Measurements from ENCODE around the gene TUBGCP6.
A peak's percentile ranks its signal among the peaks of the same experiment; 100 is the strongest.
"Not testable (repeated sequence)": the region's sequence is repeated elsewhere in the genome, so short reads cannot be mapped to it uniquely, and the experiment has no call there.

Gene TUBGCP6

DNA sequence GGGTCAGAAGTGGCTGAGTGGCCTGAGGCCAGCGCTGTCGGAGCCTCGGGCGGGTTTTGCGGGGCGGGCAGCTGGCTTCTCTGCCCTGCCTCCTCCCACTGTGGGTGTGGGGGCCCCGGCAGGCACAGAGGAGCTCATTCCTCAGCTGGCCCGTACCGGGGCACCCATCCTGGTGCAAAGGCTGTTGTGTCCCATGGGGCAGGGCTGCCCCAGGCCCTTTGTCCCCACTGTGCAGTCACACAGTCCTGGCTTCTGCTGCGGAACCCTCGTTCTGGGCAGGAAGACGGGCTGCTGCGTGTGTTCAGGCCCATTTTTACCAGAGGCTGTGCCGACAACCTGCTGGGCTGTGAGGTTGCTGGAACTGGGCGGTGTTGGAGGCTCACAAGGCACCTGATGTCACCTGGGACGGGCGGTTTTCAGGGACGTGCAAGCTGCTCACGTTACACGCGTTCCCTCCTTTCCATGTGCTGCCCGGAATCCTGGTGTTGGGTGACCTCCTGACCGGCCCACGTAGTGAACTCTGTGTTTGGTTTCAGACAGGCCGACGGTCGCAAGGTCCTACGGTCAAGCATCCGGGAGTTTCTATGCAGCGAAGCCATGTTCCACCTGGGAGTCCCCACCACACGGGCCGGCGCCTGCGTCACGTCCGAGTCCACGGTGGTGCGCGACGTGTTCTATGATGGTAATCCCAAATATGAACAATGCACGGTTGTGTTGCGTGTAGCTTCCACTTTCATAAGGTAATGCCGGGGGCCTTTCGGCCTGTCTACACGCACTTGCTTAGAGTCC lies 38.8 kb downstream of the TUBGCP6 start:
- H3K27ac Mint-ChIP-seq: peak overlapping the region in 1 of 2 donors; percentile 12
- ATAC-seq (no peak), DNase-seq (no peak)
- H3K4me1 Mint-ChIP-seq: peaks cover 38% of the 10 kb centered on the region
- no peak overlapping the region for H3K4me3 Mint-ChIP-seq
- H3K27me3 Mint-ChIP-seq: no peaks in the 10 kb centered on the region
- no peaks in the 10 kb centered on the region for H3K9me3 Mint-ChIP-seq

GRCh38 chr22:50204998-50205397 lies 39.8 kb downstream of the TUBGCP6 start:
- DNase-seq, H3K27ac Mint-ChIP-seq, ATAC-seq, H3K9me3 Mint-ChIP-seq, H3K4me3 Mint-ChIP-seq, H3K27me3 Mint-ChIP-seq: not testable (repeated sequence)
- H3K4me1 Mint-ChIP-seq: peaks cover 37% of the 10 kb centered on the region

DNA sequence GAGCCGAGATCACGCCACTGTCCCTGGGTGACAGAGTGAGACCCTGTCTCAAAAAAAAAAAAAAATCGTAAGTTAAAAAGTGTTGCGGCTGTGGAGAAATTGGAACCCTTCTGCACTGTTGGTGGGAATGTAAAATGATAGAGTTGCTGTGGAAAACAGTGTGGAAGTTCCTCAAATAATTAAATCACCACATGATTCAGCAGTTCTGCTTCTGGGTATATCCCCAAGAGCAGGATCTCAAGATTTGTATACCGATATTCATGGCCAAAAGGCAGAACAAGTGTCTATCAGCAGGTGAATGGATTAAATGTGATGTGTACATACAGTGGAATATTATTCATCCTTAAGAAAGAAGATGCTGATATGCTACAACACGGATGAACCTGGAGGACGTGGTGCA lies 40.3 kb downstream of the TUBGCP6 start:
- H3K4me1 Mint-ChIP-seq: peaks cover 37% of the 10 kb centered on the region

GRCh38 chr22:50203288-50203687 lies 41.5 kb downstream of the TUBGCP6 start:
- ATAC-seq: no peak
- DNase-seq: no peak
- no peak overlapping the region for H3K4me3 Mint-ChIP-seq
- H3K27me3 Mint-ChIP-seq: no peaks in the 10 kb centered on the region
- peaks cover 40% of the 10 kb centered on the region for H3K4me1 Mint-ChIP-seq
- no peak overlapping the region for H3K27ac Mint-ChIP-seq
- no peaks in the 10 kb centered on the region for H3K9me3 Mint-ChIP-seq

More for the DNA sequence above, 40.3 kb downstream of the TUBGCP6 start:
- ATAC-seq (no peak), DNase-seq (no peak)
- no peak overlapping the region for H3K4me3 Mint-ChIP-seq
- H3K9me3 Mint-ChIP-seq: no peaks in the 10 kb centered on the region
- H3K27ac Mint-ChIP-seq: peak overlapping the region in 1 of 2 donors; percentile 12
- H3K27me3 Mint-ChIP-seq: no peaks in the 10 kb centered on the region

DNA sequence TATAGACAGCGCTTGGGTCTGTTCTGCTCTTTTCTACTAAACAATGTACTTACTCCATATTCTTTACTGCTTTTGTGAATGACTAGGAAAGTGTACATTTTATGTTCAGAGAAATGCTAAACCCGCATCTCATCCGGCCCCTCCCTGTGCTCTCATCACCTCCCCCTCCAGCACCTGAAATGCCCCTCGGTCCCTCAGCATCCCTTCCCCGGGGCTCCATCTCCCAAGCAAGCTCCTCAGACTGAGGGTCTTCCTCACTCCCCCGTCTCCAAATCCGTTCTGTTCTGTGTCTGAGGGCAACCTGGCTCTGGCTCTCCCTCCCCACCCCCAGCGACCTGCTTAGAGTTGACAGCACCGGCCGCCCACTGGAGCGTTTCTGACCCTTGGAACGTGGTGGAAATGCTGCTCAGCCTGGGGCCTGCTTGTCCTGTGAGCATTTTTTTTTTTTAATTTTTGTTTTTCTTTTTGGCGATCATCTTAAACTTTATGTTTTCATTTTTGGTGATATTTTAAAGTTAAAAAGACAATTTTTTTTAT lies 42.6 kb downstream of the TUBGCP6 start:
- H3K4me1 Mint-ChIP-seq: peaks cover 40% of the 10 kb centered on the region
- ATAC-seq (no peak), DNase-seq (no peak)
- peak overlapping the region; percentile 79 to 82 for H3K4me3 Mint-ChIP-seq
- H3K27me3 Mint-ChIP-seq: no peaks in the 10 kb centered on the region
- no peaks in the 10 kb centered on the region for H3K9me3 Mint-ChIP-seq
- H3K27ac Mint-ChIP-seq: peak overlapping the region in 1 of 2 donors; percentile 83

- Mint-ChIP-seq H3K4me1 (peaks cover 37% of the 10 kb centered on the region), H3K9me3 (no peaks in the 10 kb centered on the region), H3K27me3 (no peaks in the 10 kb centered on the region), H3K4me3 (peak overlapping the region; percentile 79 to 82), H3K27ac (peak overlapping the region in 1 of 2 donors; percentile 83)
- ATAC-seq (peak; percentile 49), DNase-seq (no peak)
These were observed 43.4 kb downstream of the TUBGCP6 start for GRCh38 chr22:50201191-50202129.

DNA sequence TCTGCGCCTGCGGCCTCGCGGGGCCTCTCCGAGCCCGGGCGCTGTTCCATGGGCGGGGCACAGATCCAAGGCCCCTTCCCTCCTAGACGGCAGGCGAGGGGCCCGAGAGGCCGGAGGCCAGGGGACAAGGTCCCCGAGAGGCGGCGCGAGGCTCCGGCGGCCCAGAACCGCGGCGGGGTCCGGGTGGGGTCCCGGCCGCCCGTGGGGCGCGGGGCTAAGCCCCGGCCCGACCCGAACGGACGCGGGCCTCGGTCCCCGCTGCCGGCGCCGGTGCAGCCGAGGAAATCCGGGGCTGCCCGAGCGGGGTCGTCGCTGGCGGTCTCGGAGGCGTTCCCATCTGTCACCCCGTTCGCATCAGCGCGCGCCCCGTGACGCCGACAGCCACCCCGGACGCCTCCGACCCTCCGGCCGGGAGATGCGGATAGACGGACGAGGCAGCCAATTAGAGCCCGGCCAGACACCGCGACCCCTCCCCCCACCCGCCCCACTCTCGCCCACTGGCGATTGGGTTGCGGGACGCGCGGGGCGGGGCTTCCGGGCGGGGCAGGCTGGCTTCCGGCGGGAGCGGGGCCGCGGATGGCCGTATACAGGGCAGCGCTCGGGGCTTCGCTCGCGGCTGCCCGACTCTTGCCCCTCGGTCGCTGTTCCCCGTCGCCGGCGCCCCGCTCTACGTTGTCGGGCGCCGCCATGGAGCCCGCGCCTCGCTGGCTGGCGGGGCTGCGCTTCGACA lies 44.2 kb downstream of the TUBGCP6 start, which contains the start of gene SELENOO:
Gene SELENOO, plus strand, starts transcription at position 551 of the 730 bp plus-strand sequence. Its CDS starts 26 bp downstream, at position 577.
- H3K4me1 Mint-ChIP-seq: peaks cover 34% of the 10 kb centered on the region
- DNase-seq (peak; percentile 89 to 94), ATAC-seq (peak; percentile 88)
- no peaks in the 10 kb centered on the region for H3K9me3 Mint-ChIP-seq
- peak within 1 kb of the TSS; percentile 79 to 87 for H3K4me3 Mint-ChIP-seq
- peak within 1 kb of the TSS in 1 of 2 donors; percentile 71 for H3K27ac Mint-ChIP-seq
- H3K27me3 Mint-ChIP-seq: no peaks in the 10 kb centered on the region

DNA sequence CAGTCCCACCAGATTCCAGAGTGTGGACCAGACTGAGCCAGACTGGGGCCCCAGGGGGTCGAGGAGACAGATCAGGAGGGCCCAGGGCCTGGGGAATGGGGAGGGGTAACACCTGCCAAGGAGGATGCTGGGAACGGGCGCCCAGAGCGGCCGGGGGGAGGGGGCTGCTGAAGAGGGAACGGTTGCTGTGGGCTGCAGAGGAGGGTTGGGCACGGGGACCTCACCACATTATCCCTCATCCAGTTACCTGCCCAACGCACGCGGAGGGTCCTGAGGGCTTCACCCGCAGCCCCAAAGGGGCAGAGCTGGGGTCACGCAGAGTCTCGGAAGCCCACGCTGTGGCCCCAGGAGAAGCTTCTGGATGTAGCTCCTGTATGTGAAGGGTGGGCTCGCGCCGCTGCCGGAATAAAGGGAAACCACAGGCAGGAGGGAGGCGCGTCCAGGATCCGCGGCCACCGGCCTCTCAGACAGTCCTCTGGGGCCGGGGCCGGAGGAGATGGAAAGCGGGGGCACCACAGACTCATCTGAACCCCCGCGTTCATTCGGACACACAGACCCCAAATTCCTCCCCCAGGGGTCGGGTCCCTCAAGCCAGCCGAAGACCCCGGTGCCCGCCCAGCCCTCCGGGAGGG lies 44.9 kb downstream of the TUBGCP6 start:
- peak; percentile 3 for ATAC-seq
- no peaks in the 10 kb centered on the region for H3K9me3 Mint-ChIP-seq
- H3K27ac Mint-ChIP-seq: peak overlapping the region in 1 of 2 donors; percentile 71
- H3K4me1 Mint-ChIP-seq: peaks cover 40% of the 10 kb centered on the region
- no peaks in the 10 kb centered on the region for H3K27me3 Mint-ChIP-seq
- peak overlapping the region; percentile 78 to 87 for H3K4me3 Mint-ChIP-seq
- no peak for DNase-seq

GRCh38 chr22:50199251-50199721 lies 45.5 kb downstream of the TUBGCP6 start:
- DNase-seq: no peak
- Mint-ChIP-seq H3K4me1 (peaks cover 43% of the 10 kb centered on the region), H3K4me3 (peak overlapping the region; percentile 78 to 87), H3K27ac (peak overlapping the region in 1 of 2 donors; percentile 34), H3K9me3 (no peaks in the 10 kb centered on the region), H3K27me3 (no peaks in the 10 kb centered on the region)
- ATAC-seq: no peak

- DNase-seq (no peak), ATAC-seq (no peak)
- Mint-ChIP-seq H3K4me3 (no peak overlapping the region), H3K27me3 (no peaks in the 10 kb centered on the region), H3K27ac (peak overlapping the region in 1 of 2 donors; percentile 6), H3K4me1 (peaks cover 44% of the 10 kb centered on the region), H3K9me3 (no peaks in the 10 kb centered on the region)
These were observed 46.2 kb downstream of the TUBGCP6 start for GRCh38 chr22:50198624-50199017.

GRCh38 chr22:50197856-50198623 lies 46.8 kb downstream of the TUBGCP6 start:
- H3K27me3 Mint-ChIP-seq: no peaks in the 10 kb centered on the region
- H3K27ac Mint-ChIP-seq: no peak overlapping the region
- H3K9me3 Mint-ChIP-seq: no peaks in the 10 kb centered on the region
- peaks cover 49% of the 10 kb centered on the region for H3K4me1 Mint-ChIP-seq
- no peak for ATAC-seq
- no peak overlapping the region for H3K4me3 Mint-ChIP-seq
- no peak for DNase-seq

DNA sequence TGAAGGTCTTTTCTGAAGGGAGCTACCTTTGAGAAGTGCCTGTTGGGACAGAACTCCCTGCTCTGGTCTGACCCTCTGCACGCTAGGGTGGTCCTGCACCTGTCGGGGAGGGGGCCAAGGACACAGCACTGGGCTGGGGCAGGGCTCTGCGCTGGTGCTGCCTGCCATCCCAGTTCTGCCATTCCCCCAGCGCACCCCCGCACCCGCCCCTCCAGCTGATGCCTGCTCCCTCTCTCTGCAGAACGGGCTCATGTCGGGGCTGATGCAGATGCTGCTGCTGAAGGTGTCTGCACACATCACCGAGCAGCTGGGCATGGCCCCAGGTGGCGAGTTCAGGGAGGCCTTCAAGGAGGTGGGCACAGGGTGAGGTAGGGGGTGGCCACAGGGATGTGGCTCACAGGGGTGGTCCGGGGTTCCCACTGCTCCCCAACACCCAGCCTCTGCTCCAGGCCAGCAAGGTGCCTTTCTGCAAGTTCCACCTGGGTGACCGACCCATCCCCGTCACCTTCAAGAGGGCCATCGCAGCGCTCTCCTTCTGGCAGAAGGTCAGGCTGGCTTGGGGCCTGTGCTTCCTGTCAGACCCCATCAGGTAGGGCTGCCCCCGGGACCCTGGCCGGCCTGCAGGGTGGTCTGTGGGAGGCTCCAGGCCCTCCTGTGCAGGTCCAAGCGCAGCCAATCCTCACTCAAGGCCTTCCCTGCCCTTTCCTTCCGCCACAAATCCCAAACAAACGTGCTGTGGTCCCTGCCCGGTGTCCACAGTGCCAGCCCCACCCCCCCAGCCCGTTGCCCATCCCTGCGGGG lies 47.6 kb downstream of the TUBGCP6 start:
- no peak for DNase-seq
- no peak for ATAC-seq
- Mint-ChIP-seq H3K4me3 (no peak overlapping the region), H3K4me1 (peaks cover 51% of the 10 kb centered on the region), H3K9me3 (no peaks in the 10 kb centered on the region), H3K27ac (no peak overlapping the region), H3K27me3 (no peaks in the 10 kb centered on the region)

- Mint-ChIP-seq H3K27me3 (no peaks in the 10 kb centered on the region), H3K27ac (peak overlapping the region in 1 of 2 donors; percentile 67), H3K9me3 (no peaks in the 10 kb centered on the region), H3K4me3 (no peak overlapping the region), H3K4me1 (peaks cover 55% of the 10 kb centered on the region)
- DNase-seq (no peak), ATAC-seq (no peak)
These were observed 48.6 kb downstream of the TUBGCP6 start for GRCh38 chr22:50196256-50196655.

Measured in stimulated activated naive CD8-positive, alpha-beta T cell treated with anti-CD3 and anti-CD28 coated beads, Interleukin-15, amount 100 ng/mL, for 72 hours (primary cell).